ENCODE measurements around the gene CDHR2.

The CDHR2 gene

DNA sequence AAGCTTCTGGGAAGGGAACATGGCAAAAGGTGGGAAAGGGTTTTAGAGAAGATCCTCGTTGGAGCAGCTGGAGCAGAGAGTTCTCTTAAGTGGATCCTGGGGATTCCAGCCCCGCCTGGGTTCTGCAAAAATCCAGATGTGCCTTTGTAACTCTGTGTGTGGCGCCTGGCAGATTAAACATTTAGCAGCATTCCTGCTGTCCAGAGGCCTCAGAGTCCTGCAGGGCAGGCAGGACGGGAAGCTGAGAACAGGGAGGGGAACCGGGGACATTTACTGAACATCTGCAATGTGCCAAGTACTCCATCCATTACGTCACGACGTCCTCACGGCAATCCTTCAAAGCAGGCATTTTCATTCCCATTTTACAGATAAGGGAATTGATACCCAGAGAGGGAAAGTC, 87.3 kb downstream of the CDHR2 start:
- no peak for DNase-seq (ENCODE audit: low read depth in 4 of 4, low spot score in 1 of 4)

DNA sequence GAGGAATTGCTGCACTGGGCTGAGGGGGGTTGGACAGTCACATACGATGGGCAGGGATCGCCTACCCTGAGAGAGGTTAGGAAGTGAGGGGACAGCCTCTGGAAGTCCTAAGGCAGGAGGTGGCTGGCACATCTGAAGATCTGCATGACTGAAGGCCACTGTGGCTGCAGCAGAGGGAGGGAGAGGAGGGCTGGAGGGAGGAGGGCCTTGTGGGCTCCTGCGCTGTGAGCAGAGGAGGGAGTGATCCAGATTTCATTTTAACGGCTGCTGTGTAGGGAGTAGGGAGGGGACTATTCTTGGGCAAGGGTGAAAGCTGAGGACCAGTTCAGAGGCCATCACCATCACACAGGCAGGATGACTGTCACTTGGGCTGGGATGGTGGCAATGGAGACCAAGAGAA, 88.4 kb downstream of the CDHR2 start:
- DNase-seq (ENCODE audit: low read depth in 4 of 4, low spot score in 1 of 4) = no peak

DNA sequence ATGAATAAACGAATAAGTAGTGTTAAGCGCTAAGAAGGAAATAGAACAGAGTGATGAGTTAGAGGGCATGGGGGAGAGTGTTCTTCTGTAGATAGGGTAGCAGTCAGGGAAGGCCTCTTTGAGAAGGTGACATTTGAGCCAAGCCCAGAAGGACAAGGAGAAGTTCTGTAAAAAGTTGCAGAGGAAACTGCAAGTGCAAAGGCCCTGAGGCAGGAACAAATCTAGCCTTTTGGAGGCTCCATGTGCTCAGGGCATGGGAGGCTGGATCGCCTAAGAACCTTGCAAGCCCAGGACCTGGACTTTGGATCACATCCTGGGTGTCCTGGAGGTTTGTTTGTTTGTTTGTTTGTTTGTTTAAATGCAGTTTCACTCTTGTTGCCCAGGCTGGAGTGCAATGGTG, 89.3 kb downstream of the CDHR2 start:
- DNase-seq (ENCODE audit: low read depth in 4 of 4, low spot score in 1 of 4) = no peak

DNA sequence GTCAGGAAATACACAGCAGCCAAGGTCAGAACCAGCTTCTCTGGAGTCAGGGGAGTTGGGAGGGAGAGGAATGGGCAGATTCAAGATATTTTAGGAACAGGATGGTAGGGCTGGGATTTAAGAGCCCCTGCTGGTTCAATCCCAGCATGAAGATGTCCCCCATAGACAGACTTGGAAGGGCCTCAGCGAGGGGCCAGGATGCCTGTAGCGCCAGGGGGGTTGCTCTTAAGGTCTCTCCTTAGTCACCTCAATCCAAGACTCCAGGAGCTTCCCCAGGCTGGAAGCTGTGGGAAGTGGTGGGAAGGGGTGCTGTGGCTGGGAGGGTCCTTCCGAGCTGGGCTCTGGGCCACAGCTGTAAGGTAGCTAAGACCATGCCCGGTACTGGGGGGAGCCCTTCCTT, 90.1 kb downstream of the CDHR2 start:
- DNase-seq (ENCODE audit: low read depth in 4 of 4, low spot score in 1 of 4) = no peak

DNA sequence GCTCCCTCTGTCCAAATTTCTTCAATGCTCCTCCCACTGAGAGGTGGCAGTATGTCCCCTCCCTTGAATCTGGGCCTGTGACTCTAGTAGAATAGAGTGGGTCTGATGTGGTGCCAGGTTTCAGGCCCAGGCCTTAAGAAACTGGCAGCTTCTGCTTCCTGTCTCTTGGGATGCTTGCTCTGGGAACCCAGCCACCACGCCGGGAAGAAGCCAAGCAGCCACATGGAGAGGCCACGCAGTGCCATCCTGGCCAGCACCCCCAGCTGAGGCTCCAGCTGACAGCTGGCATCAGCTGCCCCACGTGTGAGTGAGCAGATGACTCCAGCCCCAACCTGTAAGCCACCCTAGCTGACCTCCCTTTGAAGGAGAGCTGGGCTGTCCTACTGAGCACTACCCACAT, 90.8 kb downstream of the CDHR2 start:
- no peak for DNase-seq (ENCODE audit: low read depth in 4 of 4, low spot score in 1 of 4)

DNA sequence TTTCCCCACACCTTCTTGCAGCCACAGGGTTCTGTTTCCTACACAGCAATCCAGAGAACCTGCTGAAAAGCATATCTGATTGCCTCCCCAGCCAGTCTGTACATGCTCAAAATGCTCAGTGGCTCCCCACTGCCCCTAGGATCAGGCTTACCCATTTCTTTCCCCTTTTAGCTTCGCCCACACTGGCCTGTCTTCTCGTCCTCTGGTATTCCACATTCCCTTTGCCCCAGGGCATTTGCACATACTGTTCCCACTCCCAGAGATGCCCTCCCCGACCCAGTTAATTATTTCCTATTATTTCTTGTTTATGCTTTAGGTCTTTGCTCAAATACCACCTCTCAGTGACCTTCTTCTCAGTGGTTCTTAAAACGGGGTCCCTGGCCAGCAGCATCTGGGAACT, 91.5 kb downstream of the CDHR2 start:
- no peak for DNase-seq (ENCODE audit: low read depth in 4 of 4, low spot score in 1 of 4)

DNA sequence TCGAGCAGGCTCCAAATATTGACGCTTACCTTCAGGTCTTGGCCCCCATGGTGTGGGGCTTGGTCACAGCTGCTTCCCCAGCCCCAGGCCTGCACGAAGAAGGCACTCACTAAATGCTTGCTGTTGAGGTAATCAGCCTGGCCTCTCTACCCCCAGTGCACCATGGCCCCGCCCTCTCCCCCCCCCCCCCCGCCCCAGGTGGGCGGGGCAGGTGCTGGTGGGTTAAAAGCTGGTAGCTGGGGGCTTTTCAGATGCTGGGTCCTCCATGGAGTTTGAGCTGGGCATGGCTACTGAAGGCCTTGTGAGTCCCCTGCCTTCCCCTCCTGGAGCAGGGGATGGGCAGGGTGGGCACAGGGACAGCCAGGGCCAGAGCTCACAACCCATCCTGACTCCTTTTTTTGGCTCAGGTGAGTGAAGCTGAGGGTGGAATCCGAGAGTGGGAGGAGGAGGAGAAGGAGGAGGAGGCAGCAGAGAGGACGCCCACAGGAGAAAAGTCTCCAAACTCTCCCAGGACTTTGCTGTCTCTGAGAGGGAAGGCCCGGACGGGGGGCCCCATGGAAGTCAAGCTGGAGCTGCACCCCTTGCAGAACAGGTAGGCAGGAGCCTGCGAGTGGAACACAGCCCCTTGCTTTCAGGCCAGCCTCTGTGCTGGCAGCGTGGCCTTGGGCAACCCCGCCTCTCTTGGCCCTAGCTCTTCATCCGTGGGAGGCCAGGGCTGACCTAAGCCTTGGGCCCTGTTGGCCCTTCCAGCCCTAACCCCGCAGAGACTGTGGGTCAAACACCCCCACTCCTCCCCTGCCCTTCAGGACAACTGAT, 93.7 kb downstream of the CDHR2 start:
- DNase-seq (ENCODE audit: low read depth in 4 of 4, low spot score in 1 of 4) = no peak

DNA sequence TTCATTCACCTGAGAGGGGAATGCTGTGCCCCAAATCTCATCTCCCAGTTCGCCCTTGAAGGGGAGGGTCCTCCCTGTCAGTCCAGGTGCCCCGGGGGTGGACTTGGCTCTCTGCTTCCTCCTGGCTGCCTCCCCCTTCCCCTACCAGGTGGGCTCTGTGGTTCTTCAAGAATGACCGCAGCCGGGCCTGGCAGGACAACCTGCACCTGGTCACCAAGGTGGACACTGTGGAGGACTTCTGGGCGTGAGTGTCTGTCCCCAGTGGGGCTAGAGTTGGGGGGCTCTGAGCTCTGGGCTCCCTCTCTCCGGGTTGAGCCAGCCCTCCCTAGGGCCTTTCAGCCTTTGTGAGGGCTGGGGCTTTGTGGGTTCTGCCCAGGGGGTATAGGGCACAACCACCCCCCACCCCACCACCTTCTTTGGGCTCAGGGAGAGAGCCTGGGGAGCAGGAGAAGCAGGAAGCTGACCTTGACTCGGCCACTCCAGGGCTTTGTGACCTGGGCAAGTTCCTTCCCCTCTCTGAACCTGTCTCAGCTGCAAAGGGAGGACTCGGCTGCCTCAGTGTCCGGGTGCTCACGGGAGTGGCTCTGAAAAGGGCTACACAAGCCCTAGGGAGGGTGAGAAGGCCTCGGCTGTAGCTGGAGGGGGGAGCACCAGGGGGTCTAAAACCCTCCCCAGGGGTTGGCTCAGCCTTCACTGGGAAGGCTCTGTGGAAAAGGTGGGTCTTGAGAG, 94.5 kb downstream of the CDHR2 start:
- DNase-seq (ENCODE audit: low read depth in 4 of 4, low spot score in 1 of 4) = no peak

DNA sequence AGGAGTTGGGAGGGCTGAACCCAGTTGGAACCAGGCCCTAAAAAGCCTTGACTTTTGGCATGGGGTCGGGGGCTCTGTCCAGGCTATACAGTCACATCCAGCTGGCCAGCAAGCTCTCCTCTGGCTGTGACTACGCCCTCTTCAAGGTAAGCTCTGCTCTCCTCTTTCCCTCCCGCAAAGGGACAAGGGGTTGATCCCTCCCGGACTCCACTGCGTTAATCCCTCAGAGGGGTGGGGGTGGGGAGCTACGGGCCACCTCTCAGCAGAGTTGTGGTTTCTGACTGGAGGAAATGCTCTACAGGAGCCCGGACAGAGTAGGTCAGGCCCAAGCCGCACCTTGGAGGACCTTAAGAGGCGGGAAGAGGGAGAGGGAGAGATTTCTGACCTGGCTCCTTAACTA, 95.2 kb downstream of the CDHR2 start:
- no peak for DNase-seq (ENCODE audit: low read depth in 4 of 4, low spot score in 1 of 4)

DNA sequence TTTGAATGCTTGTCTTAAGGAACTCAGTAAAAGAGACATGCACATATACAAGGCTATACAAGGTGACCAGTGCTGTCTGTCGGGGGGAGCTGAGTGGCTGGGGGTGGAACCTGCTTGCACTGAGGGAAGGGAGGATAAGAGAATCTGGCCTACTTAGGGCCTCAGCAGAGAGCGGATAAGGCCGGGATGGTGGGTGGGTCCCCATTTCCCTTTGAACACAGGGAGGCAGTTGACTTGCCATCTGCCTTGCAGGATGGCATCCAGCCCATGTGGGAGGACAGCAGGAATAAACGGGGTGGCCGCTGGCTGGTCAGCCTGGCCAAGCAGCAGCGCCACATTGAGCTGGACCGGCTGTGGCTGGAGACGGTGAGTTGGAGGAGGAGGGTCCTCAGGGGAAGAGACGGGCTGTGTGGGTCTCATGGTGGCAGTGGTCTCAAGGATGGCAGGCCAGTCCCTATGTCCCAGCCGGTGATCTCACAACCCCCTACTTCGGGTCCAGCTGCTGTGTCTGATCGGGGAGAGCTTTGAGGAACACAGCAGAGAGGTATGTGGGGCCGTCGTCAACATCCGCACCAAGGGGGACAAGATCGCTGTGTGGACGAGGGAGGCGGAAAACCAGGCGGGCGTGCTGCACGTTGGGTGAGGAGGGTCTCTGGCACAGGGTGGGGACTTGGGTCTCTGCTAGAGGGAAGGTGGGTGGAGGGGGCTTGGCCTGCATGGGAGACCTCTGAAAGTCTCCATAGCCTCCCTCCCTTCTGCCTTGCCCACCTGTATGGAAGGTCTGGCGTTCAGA, 95.9 kb downstream of the CDHR2 start:
- no peak for DNase-seq (ENCODE audit: low read depth in 4 of 4, low spot score in 1 of 4)
